ENCODE measurements around the gene FCRL1.

GRCh38 chr1:157766792-157767191 is 53.1 kb downstream of the FCRL1 start:
- TF ChIP-seq IRF2 (CRISPR knock-in tag; IDR thresholded peaks at IDR 0.05; ENCODE audit: borderline replicate concordance, low read depth) = no peak
- TF ChIP-seq CTCF (IDR thresholded peaks at IDR 0.05) = no peak
- no peak for TF ChIP-seq ATF2 (CRISPR knock-in tag; IDR thresholded peaks at IDR 0.05; ENCODE audit: borderline replicate concordance, low read depth)
- no peak for TF ChIP-seq MAX (CRISPR knock-in tag; IDR thresholded peaks at IDR 0.05)
- no peak for TF ChIP-seq ERG (CRISPR knock-in tag; IDR thresholded peaks at IDR 0.05)
- TF ChIP-seq E2F1 (CRISPR knock-in tag; IDR thresholded peaks at IDR 0.05) = no peak
- no peak for TF ChIP-seq CBFB (CRISPR knock-in tag; IDR thresholded peaks at IDR 0.05; ENCODE audit: low read depth)
- no peak for TF ChIP-seq MLX (CRISPR knock-in tag; IDR thresholded peaks at IDR 0.05)
- no peak for TF ChIP-seq CREB1 (CRISPR knock-in tag; IDR thresholded peaks at IDR 0.05)
- no peak for TF ChIP-seq AFF4 (CRISPR knock-in tag; IDR thresholded peaks at IDR 0.05; ENCODE audit: borderline replicate concordance)
- TF ChIP-seq USF2 (CRISPR knock-in tag; IDR thresholded peaks at IDR 0.05) = no peak
- TF ChIP-seq ARID4B (CRISPR knock-in tag; IDR thresholded peaks at IDR 0.05; ENCODE audit: borderline replicate concordance) = no peak

Data from WTC11 (cell line).